ENCODE data around the gene BLOC1S3. TPM values are rescaled to one million over a fixed set of nuclear protein-coding genes. Genes with fewer than 3 reads are reported as not detected.

The BLOC1S3 gene
- total RNA-seq, 2 donors from 2014 or later = 5.0 to 5.6 TPM

GRCh38 chr19:45179892-45180370 is 1.3 kb downstream of the BLOC1S3 start:
- TF ChIP-seq, protein P1, sequence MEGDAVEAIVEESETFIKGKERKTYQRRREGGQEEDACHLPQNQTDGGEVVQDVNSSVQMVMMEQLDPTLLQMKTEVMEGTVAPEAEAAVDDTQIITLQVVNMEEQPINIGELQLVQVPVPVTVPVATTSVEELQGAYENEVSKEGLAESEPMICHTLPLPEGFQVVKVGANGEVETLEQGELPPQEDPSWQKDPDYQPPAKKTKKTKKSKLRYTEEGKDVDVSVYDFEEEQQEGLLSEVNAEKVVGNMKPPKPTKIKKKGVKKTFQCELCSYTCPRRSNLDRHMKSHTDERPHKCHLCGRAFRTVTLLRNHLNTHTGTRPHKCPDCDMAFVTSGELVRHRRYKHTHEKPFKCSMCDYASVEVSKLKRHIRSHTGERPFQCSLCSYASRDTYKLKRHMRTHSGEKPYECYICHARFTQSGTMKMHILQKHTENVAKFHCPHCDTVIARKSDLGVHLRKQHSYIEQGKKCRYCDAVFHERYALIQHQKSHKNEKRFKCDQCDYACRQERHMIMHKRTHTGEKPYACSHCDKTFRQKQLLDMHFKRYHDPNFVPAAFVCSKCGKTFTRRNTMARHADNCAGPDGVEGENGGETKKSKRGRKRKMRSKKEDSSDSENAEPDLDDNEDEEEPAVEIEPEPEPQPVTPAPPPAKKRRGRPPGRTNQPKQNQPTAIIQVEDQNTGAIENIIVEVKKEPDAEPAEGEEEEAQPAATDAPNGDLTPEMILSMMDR (IDR thresholded peaks at IDR 0.05) = no peak
- peak overlapping the region; percentile 76 to 80 for H3K4me3 ChIP-seq
- no peaks in the 10 kb centered on the region for H3K27me3 ChIP-seq
- H3K27ac ChIP-seq = peak overlapping the region; percentile 84 to 91
- peaks cover 0 to 30% of the 10 kb centered on the region in 2 donors for H3K4me1 ChIP-seq
- no peaks in the 10 kb centered on the region for H3K36me3 ChIP-seq
- DNase-seq (ENCODE audit: low spot score) = no peak
- no peaks in the 10 kb centered on the region for H3K9me3 ChIP-seq

- no peak for DNase-seq (ENCODE audit: low spot score)
- peaks cover 0 to 30% of the 10 kb centered on the region in 2 donors for H3K4me1 ChIP-seq
- TF ChIP-seq, protein P1 (IDR thresholded peaks at IDR 0.05) = no peak
- no peak overlapping the region for H3K4me3 ChIP-seq
- H3K27ac ChIP-seq = no peak overlapping the region
- no peaks in the 10 kb centered on the region for H3K9me3 ChIP-seq
- H3K36me3 ChIP-seq = no peaks in the 10 kb centered on the region
- no peaks in the 10 kb centered on the region for H3K27me3 ChIP-seq
These were observed 2.4 kb downstream of the BLOC1S3 start for GRCh38 chr19:45180936-45181335.

- TF ChIP-seq, protein P1 (IDR thresholded peaks at IDR 0.05) = no peak
These were observed 4.2 kb downstream of the BLOC1S3 start for GRCh38 chr19:45182758-45183157.

DNA sequence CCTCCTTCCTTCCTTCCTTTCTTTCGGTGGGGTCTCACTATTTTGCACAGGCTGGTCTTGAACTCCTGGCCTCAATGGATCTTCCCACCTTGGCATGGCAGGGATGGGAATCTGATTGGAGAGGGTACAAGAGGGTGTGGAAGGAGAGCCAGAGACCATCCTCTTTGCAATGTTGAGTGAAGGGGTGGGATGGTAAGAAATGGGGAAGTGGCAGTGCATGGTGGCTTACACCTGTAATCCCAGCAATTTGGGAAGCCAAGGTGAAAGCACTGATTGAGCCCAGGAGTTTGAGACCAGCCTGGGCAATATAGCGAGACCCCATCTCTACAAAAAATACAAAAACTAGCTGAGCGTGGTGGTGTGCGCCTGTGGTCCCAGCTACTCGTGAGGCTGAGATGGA is 5.5 kb downstream of the BLOC1S3 start:
- Histone ChIP-seq H3K4me3 (no peak overlapping the region), H3K36me3 (no peaks in the 10 kb centered on the region), H3K9me3 (no peaks in the 10 kb centered on the region), H3K27ac (no peak overlapping the region), H3K4me1 (peaks cover 0 to 21% of the 10 kb centered on the region in 2 donors), H3K27me3 (no peaks in the 10 kb centered on the region)
- TF ChIP-seq, protein P1 (IDR thresholded peaks at IDR 0.05) = no peak
- DNase-seq (ENCODE audit: low spot score) = no peak

More at GRCh38 chr19:45182758-45183157, 4.2 kb downstream of the BLOC1S3 start:
- H3K9me3 ChIP-seq = no peaks in the 10 kb centered on the region
- H3K27ac ChIP-seq = no peak overlapping the region
- no peak overlapping the region for H3K4me3 ChIP-seq
- H3K4me1 ChIP-seq = peaks cover 0 to 22% of the 10 kb centered on the region in 2 donors
- no peaks in the 10 kb centered on the region for H3K27me3 ChIP-seq
- no peaks in the 10 kb centered on the region for H3K36me3 ChIP-seq
- DNase-seq (ENCODE audit: low spot score) = no peak

DNA sequence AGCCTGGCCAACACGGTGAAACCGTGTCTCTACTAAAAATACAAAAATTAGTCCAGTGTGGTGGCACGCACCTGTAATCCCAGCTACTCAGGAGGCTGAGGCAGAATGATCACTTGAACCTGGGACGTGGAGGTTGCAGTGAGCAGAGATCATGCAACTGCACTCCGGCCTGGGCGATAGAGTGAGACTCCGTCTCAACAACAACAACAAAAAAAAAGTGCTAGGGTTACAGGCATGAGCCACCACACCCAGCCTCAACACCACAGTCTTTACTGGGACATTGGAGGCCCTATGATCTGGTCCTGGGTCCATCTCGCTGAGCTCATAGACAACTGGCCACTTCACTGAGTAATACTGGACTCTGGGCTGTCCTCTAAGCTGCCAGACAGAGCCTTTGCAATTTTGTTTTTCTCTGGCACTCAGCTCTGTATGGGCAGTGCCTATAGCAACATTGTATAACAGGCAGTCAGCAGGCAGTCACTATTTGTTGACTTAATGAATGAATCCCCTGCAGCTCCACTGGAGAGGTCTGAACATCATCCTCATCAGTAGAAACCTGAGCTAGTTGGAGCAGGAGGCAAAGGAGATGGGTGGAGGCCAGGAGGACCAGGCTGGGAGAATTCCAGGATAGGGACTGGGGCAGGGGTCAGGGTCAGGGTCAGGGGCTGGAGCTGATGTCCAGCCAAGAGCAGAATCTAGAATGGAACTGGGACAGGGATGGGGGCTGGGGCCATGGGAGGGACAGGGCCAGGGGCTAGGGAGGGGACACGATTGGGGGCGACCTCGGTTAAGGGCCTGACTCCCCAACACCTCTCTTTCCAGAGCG is 8.1 kb downstream of the BLOC1S3 start:
- Histone ChIP-seq H3K36me3 (no peaks in the 10 kb centered on the region), H3K9me3 (peaks cover 0 to 7% of the 10 kb centered on the region in 2 donors), H3K27me3 (no peaks in the 10 kb centered on the region), H3K4me1 (no peaks in the 10 kb centered on the region), H3K27ac (no peak overlapping the region), H3K4me3 (no peak overlapping the region)
- TF ChIP-seq, protein P1 (IDR thresholded peaks at IDR 0.05) = no peak
- no peak for DNase-seq (ENCODE audit: low spot score)
